ENCODE results near the gene KLK7. TPM values are rescaled to one million over a fixed set of nuclear protein-coding genes. Genes with fewer than 3 reads are reported as not detected.
"Not testable (repeated sequence)": the region's sequence is repeated elsewhere in the genome, so short reads cannot be mapped to it uniquely, and the experiment has no call there.

Gene KLK7
- total RNA-seq, 1 donor from 2014 or later = not detected

DNA sequence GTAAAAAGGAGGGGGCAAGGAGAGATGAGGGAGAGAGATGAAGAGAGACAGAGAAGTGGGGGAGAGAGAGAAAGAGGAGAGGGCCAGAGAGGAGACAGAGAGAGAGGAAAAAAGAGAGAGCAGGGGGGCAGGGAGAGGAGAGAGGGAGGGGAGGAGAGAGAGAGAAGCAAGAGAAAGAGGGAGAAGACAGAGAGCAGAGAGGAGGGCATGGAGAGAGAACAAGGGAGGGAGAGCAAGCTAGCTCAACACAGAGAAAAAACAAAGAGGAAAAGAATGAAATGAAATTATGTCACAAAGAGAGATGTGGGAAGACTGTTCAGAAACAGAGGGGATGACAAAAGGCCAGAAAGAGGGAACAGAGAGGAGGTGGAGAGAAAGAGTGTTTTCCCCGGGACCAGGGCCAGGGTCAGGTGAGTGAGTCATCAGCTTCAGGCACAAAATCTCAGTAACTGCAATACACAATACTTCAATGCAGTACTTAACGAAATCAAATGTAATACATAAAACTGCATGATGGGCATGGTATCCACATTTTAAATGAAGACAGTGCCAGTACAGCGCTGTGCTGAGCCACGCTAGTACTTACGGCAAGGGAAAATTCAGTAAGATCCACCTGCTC, 4.8 kb downstream of the KLK7 start:
- no peak for DNase-seq (ENCODE audit: low read depth in 2 of 2)

- DNase-seq (ENCODE audit: low read depth in 2 of 2) = no peak
These were observed 6.1 kb downstream of the KLK7 start for GRCh38 chr19:50977626-50978025.

DNA sequence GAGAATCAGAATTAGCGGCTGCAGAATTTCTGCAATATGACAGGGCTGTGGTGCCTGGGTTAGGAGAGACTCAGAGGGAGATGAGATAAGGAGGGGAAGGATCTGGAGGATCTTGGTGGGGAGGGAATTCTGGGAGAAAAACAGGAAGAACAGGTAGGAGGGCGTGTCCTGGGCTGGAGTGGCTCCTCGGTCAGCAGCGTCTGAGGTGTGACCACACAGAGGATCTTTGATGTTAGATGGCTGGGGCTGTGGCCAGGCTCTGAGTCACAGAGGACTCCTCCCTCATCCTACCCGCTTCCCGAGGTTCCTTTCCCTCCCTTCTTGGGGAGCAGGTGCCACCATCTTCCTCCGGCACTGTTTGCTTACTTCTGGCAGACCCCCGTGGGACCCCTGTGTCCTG, 8.0 kb downstream of the KLK7 start:
- DNase-seq (ENCODE audit: low read depth in 2 of 2) = no peak

DNA sequence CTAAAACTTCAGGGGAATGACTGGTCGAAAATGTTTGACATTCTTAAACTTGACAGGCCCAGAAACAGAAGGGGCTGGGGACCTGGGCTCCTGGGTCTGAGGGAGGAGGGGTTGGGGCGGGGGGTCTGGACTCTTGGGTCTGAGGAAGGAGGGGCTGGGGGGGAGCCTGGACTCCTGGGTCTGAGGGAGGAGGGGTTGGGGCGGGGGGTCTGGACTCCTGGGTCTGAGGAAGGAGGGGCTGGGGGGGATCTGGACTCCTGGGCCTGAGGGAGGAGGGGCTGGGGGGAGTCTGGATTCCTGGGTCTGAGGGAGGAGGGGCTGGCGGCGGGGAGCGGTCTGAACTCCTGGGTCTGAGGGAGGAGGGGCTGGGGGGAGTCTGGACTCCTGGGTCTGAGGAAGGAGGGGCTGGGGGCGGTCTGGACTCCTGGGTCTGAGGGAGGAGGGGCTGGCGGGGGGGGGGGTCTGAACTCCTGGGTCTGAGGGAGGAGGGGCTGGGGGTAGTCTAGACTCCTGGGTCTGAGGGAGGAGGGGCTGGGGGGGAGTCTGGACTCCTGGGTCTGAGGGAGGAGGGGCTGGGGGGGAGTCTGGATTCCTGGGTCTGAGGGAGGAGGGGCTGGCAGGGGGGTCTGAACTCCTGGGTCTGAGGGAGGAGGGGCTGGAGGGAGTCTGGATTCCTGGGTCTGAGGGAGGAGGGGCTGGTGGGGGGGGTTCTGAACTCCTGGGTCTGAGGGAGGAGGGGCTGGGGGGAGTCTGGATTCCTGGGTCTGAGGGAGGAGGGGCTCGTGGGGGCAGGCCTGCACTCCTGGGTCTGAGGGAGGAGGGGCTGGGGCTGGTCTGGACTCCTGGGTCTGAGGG, 8.8 kb downstream of the KLK7 start:
- DNase-seq (ENCODE audit: low read depth in 2 of 2) = no peak

GRCh38 chr19:50972795-50973376, 10.8 kb downstream of the KLK7 start:
- DNase-seq (ENCODE audit: low read depth in 2 of 2) = no peak

- not testable (repeated sequence) for DNase-seq (ENCODE audit: low read depth in 2 of 2)
These were observed 13.9 kb downstream of the KLK7 start for GRCh38 chr19:50969810-50970209.

- DNase-seq (ENCODE audit: low read depth in 2 of 2) = no peak
These were observed 14.3 kb downstream of the KLK7 start, which contains the start of gene KLK6 for GRCh38 chr19:50969413-50969760. TSS of gene KLK6 (minus strand) at chr19:50969591. CDS start at chr19:50968104, 1,487 bp downstream.

- DNase-seq (ENCODE audit: low read depth in 2 of 2) = no peak
These were observed 14.9 kb downstream of the KLK7 start for GRCh38 chr19:50968716-50969412.

DNA sequence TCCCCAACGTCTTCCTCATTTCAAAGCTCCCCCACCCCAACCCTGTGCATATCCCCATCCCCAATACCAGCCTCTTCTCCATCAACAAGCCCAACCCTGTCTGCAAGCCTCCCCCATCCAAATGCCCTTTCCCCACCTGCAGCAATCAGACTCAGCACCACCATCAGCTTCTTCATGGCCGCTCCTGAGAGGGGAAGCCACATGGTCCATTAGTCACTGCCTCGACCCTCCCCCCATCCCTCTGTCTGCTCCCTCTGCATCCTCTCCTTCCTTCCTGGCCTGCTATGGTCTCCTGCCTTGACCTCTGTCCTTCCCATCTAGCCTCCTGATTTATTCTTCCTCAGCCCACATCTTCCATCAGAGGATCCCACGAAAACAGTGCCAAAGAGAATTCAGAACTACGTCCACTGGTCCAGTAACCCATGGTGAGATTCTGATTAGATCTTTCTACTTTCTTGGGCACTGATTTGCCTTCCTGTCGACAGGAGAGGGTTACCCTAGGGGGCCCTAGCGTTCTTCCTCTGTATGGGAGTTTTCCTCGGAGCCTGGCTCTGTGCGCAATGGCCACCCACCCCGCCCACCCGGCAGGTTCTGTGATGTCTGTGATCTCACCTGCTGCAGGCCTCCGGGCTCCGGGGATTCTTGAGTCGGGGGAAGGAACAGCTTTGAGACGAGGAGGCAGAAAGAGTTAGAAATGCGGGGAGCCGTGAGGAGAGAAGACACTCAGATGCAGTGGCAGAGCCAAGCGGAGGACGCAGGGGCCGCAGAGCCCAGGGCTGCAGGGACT, 15.6 kb downstream of the KLK7 start:
- no peak for DNase-seq (ENCODE audit: low read depth in 2 of 2)

- DNase-seq (ENCODE audit: low read depth in 2 of 2) = no peak
These were observed 19.5 kb downstream of the KLK7 start for GRCh38 chr19:50964266-50964665.

DNA sequence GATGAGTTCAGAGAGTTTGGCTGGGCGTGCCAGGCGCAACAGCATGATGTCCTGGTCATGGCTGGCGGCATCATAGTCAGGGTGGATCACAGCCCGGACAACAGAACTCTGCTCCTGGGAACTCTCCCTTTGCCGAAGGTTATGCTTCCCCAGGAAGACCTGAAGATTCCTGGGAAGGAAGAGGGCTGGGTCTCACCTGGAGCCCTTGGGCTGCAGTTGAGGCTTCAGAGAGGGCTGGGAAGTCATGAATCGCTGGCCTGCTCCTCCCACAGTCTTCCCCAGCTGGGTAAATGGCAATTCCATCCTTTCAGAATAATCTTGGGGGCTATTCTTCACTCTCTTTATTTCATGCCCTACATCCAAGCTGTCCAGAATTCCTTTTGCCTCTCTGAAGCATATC, 20.3 kb downstream of the KLK7 start:
- no peak for DNase-seq (ENCODE audit: low read depth in 2 of 2)

- DNase-seq (ENCODE audit: low read depth in 2 of 2) = no peak
These were observed 21.5 kb downstream of the KLK7 start for GRCh38 chr19:50962245-50962644.

GRCh38 chr19:50959731-50960500, 23.8 kb downstream of the KLK7 start:
- no peak for DNase-seq (ENCODE audit: low read depth in 2 of 2)

- no peak for DNase-seq (ENCODE audit: low read depth in 2 of 2)
These were observed 26.1 kb downstream of the KLK7 start for GRCh38 chr19:50957587-50957986.

GRCh38 chr19:50952910-50953309, 30.8 kb downstream of the KLK7 start, which contains the start of gene KLK5:
TSS of gene KLK5 (minus strand) at chr19:50953038. CDS start at chr19:50952657, 381 bp downstream.
- DNase-seq (ENCODE audit: low read depth in 2 of 2) = no peak

DNA sequence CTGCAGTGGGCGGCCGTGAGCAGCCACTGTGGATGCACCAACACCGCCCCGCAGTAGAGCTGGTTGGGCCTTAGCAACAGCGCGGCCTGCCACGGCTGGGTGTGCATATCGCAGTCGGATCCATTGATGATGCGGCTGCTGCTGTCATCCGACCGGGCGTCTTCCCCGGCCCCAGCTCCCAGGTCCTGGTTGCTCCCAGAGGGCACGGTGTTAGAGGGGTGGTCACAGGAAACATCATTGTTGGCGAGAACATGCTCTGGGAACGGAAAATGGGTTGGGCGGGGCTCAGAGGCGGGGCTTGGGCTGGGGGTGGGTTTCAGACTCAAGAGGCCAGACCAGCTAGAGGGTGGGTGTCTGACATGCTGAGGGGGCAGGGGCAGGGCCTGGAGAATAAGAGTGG, 33.9 kb downstream of the KLK7 start:
- no peak for DNase-seq (ENCODE audit: low read depth in 2 of 2)

- DNase-seq (ENCODE audit: low read depth in 2 of 2) = no peak
These were observed 36.6 kb downstream of the KLK7 start for GRCh38 chr19:50947123-50947522.

GRCh38 chr19:50944795-50945194, 38.9 kb downstream of the KLK7 start:
- DNase-seq (ENCODE audit: low read depth in 2 of 2) = no peak

- DNase-seq (ENCODE audit: low read depth in 2 of 2) = no peak
These were observed 40.5 kb downstream of the KLK7 start for GRCh38 chr19:50943074-50943828.

DNA sequence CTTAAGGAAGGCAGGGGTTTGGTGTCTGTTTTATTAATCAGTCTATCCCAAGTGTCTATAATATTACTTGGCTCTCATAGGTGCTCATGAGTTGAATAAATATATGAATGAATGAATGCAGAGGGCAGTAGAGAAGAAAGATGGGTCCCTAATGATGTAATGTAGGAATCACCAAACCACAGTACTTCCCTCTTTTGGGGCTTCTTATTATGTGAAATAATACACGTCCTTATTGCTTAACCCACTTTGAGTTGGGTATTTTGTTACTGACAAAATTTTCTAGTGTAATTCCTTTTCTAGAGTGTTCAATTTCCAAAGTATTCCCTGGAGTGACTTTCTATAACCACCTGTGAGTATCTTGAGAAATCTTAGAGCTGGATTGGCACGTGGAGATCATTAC, 44.1 kb downstream of the KLK7 start:
- DNase-seq (ENCODE audit: low read depth in 2 of 2) = no peak

Measured in lung microvascular endothelial cell (primary cell).